GM18502 (cell line): Measurements from ENCODE around the gene MT1F.

Experiments
- ATAC-seq: cut with Tn5 transposase; IDR thresholded peaks from one replicate; pipeline ENCODE4 v1.9.1; 2021; ENCODE audit warnings: mild to moderate bottlenecking; ENCODE audit not compliant: unreplicated experiment, poor library complexity

The MT1F gene

DNA sequence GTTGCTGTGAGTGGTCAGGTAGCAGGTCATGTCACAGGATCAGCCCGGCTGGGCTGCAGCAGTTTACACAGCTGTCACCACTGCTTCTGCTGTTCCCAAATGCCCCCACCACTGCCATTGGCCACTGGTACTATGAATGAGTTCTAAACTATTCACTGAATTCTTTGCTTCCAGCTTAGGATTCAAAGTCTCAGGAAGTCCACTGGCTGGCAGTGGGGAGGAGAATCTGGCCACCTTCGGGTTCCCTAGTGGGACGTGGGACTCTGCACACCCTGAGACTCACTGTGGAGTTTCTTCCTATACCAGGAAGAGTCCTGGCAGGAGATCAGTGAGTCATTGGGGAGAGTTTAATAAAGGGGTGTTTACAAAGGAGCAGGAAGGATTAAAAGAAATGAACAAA, 31.4 kb downstream of the MT1F start:
- ATAC-seq, result no peak

DNA sequence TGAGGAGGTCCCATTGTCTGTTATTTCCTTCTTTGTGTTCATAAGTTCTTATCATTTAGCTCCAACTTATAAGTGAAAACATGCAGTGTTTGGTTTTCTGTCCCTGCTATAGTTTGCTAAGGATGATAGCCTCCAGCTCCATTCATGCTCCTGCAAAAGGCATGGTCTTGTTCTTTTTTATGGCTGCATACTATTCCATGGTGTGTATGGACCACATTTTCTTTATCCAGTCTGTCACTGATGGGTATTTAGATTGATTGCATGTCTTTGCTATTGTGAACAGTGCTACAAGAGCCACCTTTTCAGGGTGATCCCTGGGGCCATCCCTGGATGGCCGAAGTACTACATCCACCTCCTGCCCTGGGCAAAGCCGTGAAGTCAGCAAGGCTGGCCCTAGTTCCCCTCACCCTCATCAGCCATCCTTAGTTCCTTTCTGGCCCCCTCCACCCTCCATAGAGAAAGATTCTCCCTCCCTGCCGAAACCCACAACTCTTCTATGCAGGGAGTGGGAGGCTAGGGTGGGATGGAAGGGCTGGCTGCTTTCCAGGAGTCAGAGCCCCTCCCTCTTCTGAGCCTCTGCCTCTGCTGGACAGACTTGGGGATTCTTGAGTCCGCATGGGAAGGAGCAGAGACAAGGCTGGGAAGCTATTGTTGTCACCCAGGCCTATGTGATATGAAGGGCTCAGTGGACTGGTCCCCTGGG, 32.8 kb downstream of the MT1F start:
- ATAC-seq, result no peak

DNA sequence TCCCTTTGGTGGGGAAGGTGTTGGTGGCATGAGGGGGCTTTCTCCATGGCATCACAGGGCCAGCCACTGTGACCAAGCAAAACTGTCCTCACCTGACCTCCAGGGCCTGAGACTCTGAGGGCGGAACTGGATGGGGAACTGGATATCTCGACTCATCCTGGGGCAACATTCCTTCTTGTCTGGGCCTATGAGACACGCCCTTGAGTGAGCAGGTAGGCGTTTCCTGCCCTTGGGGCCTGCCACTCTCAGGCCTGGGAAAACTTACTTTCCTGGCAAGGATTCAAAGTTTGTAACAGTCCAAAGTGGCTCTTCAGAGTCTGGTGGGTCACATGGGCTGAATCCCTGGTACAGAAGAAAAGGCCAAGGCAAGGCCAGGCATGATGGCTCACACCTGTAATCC, 34.1 kb downstream of the MT1F start:
- ATAC-seq, result no peak

DNA sequence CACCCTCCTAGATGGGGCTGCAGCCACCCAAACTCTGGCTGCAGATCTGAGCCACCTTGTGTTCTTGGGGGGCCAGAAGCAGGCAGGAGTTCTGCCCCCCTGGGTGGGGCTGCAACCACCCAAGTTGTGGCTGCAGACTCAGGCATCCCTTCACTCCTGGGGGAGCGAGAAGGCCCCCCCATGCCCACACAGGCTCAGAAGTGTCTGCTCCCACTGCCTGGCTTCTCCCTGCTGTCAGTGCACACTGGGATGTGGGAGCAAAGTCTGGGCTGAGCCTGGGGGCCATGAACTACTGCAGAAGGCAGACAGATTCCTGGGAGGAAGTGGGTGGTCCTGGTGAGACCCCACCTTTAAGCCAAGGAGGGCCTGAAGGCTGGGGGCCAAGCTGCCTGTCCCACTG, 37.5 kb downstream of the MT1F start:
- ATAC-seq, result no peak

DNA sequence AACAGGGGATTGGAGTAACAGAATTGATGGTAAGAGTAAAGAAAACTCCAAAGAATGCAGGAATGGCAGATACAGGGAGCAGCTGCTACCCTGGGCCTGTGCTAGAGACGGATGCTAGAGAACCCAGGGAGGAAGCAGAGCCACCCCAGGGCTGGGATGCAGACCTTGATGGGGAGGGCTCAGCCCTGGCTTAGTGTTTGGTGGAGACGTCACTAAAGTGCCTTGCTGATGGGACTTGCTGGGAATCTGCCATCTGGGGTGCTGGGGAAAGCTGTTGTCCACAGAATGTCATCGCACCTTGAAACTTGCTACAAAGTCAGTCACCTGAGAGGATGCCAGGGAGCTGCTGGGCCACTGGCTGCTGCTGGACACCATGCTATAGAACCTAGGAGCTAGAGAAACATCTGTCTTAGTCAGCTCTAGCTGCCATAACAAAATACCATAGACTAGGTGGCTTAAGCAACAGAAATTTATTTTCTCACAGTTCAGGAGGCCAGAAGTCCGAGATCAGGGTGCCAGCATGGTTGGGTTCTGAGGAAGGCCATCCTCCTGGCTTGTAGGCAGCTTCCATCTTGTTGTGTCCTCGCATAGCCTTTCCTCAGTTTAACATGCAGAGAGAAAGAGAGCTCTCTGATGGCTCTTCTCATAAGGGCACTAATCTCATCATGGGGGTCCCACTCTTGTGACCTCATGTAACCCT, 39.8 kb downstream of the MT1F start:
- no peak for ATAC-seq

DNA sequence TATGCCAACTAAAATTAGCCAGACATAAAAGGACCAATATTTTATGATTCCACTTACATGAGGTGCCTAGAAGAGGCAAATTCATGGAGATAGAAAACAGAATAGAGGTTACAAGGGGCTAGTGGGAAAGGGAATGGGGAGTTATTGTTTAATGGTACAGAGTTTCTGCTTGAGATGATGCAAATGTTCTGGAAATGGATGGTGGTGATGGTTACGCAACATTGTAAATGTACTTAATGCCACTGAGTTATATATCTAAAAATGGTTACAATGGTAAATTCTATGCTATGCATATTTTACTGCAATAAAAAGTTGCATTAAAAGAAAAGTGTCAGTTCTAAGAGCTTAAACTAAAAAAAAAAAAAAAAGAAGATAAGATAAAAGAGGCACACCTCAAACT, 42.4 kb downstream of the MT1F start:
- no peak for ATAC-seq

DNA sequence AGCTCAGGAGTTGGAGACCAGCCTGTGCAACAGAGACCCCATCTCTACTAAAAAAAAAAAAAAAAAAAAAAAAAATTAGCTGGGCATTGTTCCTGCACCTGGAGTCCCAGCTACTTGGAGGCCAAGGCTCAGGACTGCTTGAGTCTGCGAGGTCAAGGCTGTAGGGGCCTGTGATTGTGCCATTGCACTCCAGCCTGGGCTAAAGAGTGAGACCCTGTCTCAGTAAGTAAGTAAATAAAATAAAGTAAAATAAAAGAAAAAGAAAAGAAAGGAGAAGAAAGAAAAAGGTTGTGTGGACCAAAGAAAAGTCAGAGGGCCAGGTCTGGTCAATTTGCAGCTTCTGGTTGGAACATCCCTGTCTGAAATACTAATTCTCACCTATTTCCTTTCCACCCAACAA, 42.9 kb downstream of the MT1F start:
- ATAC-seq, result no peak

DNA sequence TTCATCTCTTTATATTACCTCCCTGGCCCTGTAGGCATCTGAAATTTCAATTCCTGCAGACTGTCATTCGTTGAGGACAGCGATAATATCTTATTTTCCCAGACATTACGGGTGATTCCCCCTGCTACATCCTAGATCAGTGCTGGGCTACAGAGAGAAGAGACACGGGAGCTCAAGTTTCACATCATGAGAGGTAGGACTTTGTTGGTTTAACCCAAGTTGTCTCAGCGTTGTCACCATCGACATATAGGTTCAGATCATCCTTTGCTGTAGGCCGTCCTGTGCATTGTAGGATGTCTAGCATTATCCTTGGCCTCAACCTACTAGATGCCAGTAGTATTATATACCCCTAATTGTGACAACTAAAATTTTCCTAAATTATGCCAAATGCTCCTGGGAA, 43.8 kb downstream of the MT1F start:
- ATAC-seq, result no peak

DNA sequence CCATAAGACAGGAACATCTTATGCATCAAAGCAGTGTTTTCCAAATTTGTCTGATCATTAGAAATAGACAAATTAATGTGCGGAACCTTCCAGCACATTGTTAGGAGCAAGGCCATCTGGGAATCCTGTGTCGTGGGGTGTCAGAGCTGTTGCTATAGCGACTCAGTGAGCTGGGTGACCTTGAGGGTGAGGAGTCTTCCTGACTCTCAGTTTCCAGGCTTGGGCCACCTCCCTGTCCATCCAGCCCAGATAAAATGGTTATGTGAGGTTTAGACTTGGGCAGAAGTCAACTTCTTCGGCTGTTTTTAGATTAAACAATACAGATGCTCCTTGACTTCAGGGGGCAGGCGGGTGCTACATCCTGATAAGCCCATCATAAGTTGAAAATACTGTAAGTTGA, 45.1 kb downstream of the MT1F start:
- no peak for ATAC-seq
